ENCODE results near the gene PUS1.
A peak's percentile ranks its signal among the peaks of the same experiment; 100 is the strongest.
"Not testable (repeated sequence)": the region's sequence is repeated elsewhere in the genome, so short reads cannot be mapped to it uniquely, and the experiment has no call there.

Gene PUS1

GRCh38 chr12:131928711-131929580 lies at the start of gene PUS1:
TSS of gene PUS1 (plus strand) at chr12:131929276. CDS start at chr12:131929723, 447 bp downstream.
- peak; percentile 95 for DNase-seq

- peak; percentile 22 for DNase-seq
These were observed 46.1 kb upstream of the PUS1 start for GRCh38 chr12:131882804-131883520.

DNA sequence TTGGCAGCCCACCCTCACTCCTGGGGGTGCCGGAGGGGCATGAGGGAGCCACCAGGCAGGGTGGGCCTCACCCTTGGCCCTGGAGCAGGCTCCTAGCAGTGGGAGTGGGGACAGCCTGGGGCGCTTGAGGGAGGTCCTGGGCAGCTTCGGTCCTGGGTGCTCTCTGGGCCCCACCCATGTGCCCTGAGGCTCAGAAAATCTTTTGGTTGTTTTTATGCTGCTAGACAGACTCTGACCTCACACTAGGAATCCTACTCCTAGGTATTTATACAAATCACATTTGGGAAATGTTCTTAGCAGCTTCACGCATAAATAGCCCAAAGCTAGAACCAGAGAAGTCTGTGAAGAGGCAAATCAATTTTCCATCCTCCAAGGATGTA lies 45.6 kb upstream of the PUS1 start:
- DNase-seq = no peak

- not testable (repeated sequence) for DNase-seq
These were observed 44.0 kb upstream of the PUS1 start for GRCh38 chr12:131885076-131885475.

- DNase-seq = no peak
These were observed 43.5 kb upstream of the PUS1 start for GRCh38 chr12:131885543-131886057.

DNA sequence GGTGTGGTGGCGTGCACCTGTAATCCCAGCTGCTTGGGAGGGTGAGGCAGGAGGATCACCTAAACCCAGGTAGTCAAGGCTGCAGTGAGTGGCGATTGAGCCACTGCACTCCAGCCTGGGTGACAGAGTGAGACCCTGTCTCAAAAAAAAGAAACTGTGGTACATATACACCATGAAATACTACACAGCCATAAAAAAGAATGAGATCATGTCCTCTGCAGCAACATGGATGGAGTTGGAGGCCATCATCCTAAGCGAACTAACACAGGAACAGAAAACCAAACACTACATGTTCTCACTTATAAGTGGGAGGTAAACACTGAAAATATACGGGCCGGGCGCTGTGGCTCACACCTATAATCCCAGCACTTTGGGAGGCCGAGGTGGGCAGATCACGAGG lies 37.4 kb upstream of the PUS1 start:
- not testable (repeated sequence) for DNase-seq

- DNase-seq = no peak
These were observed 36.1 kb upstream of the PUS1 start for GRCh38 chr12:131892711-131893604.

- peak; percentile 32 for DNase-seq
These were observed 35.3 kb upstream of the PUS1 start for GRCh38 chr12:131893605-131894312.

DNA sequence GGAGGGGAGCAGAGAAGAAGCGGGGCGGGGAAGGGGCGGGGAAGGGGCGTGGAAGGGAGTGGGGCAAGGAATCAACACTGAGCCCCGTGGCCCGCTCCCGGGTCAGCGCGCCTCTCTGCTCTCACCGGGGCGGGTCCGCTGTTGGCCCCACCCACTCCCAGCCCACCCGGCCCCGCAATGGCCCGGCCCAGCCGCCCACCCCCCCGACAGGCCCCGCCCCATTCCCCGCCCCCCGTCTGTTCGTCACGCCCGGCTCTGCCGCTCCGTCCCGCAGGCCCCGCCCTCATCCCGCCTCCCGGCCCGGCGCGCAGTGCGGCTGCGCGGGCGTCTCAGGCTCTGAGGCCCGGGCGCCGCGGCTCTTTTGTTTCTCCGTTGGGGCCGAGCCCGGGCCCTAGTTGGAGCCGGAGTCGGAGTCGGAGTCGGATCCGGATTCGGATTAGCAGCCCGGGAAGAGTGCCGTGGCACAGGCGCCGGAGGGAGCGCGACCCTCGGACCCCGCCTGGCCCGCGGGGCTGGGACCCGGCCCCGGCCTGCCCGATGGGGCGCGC lies 34.7 kb upstream of the PUS1 start, which contains the start of gene ULK1:
Gene ULK1, plus strand, starts transcription at position 310 of the 548 bp plus-strand sequence. CDS start 380 bp downstream, outside the sequence.
- peak; percentile 93 for DNase-seq

GRCh38 chr12:131894981-131895639 lies 34.0 kb upstream of the PUS1 start:
- DNase-seq = no peak

GRCh38 chr12:131895640-131896079 lies 33.4 kb upstream of the PUS1 start:
- DNase-seq = peak; percentile 49

DNA sequence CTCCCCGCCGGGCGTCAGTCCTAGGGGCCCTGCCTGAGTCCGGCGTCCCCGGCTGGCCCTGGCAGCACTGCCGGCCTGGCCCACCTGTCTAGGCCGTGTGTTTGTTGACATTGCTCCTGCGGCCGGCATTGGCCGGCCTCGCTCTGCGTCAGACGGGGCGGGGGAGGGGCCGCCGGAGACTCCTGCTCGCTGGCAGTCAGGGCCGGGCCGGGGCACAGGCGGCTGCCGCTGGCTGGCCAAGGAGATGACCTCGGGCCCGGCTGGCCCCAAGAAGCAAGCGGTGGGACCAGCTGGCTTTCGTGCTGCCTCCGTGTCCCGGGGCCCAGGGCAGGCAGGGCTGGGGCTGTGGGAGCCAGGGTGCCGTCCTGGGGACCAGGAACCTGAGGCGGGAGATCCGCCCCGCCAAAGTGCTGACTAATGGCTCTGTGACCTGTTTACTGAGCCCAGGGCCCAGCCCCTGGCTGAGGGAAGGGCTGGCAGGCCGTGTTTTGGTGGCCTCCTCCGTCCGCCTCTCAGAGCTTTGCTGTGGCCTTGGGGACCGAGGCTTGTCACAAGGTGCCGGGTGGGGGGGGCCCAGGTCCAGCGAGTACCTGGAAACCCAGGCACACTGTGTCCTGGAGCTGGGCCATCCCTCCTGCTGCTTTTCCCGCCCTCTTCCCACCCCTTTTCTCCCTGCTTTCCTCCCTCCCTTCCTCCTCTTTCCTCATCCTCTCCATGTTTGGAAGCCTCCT lies 32.8 kb upstream of the PUS1 start:
- peak; percentile 92 for DNase-seq

DNA sequence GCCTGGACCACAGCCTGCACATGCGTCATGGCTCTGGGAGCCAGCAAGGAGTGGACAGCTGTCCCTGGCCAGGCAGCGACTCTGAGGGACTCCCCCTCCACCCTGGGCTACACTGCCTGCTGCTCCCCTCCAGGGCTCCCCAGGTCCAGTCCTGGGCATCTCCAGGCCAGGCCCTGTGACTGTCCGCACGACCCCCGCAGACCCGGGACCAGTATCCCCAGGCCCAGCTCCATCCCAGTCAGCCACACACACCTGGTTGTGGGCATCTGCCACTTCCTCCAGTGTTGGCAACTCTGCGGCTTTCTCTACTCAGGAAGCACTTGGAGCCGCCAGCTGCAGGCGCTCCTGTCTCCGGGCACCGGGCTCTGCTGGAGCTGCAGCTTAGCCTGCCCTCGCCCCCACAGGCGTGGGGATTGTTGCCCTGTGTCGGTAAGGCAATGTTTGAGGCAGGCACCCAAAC lies 32.2 kb upstream of the PUS1 start:
- no peak for DNase-seq

GRCh38 chr12:131897276-131897675 lies 31.8 kb upstream of the PUS1 start:
- DNase-seq = no peak

DNA sequence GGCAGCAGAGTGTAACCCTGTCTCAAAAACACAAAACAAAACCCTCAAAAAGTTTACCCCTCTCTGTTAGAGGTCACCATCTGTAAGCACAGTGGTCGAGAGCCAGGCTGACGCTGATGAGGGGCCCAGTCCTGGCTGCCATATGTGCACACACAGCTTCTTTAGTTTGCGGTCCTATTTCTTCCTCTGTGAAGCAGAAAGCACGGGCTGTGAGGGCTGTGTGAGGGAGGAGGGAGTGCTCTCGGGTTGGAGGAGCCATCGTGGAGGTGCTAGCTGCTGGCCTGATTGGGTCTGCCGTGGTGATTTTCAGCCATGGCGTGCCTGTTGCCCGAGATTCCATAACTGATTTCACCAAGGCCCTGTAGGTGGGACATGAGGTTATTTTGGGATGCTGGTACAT lies 31.2 kb upstream of the PUS1 start:
- DNase-seq = no peak

- DNase-seq = no peak
These were observed 28.7 kb upstream of the PUS1 start for GRCh38 chr12:131900397-131900796.

GRCh38 chr12:131901431-131902331 lies 27.4 kb upstream of the PUS1 start:
- no peak for DNase-seq

DNA sequence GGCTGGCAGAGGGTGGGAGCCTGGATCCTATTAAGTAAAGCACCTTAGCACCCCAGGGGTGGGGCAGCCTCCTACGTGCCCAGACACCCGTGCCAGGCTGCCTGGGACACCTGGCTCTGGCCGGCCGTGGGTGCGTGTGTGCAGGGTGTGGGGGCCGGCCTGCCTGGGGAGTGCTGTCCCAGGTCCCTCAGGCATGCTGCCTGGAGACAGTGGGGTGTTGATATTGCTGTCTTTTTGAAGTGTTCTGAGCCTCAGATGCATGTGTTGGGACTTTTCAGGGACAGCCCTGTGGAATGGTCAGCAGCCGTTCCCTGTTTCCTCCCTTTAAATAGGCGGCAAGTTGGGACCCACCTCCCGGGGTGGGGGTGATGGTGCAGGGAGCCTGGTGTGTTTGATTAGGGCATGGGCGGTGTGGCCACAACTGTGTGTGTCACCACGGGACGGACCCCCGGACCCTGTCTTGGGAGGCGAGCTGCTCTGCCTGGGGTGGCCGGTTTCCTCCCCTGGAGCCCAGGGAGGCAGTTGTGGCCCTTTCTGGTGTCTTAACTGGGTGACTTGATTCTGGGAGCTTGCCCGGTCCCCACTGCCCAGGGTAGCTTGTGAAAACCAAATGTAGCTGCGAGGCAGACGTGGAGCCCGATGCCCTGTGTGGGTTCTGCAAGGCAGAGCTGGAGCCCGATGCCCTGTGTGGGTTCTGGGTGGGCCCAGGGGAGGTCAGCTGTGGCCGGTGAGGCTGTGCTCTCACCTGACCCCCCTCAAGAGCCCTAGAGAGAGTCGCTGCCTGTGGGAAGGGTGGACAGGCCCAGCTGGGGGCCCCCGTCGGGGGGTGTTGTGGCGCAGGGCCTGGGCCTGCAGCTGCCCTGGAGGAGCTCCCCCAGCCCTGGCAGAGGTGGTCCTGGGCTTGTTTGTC lies 26.5 kb upstream of the PUS1 start:
- no peak for DNase-seq

Measured in OCI-M1 (cell line).